NCI-H2107 treated with DMSO at 0.1 percent for 48 hours (cell line): Measurements from ENCODE around the gene NPRL2.

ENCODE experiments used
- DNase-seq: peaks from one replicate; lab custom pipeline; 2025; ENCODE audit not compliant: unreplicated experiment; lab: John Stamatoyannopoulos, UW

NPRL2 gene

GRCh38 chr3:50351323-50351697, 735 bp upstream of the NPRL2 start:
- DNase-seq, result no peak

- no peak for DNase-seq
These were observed 405 bp downstream of the NPRL2 start for GRCh38 chr3:50350213-50350526.

GRCh38 chr3:50347187-50347813, 3.3 kb downstream of the NPRL2 start:
- DNase-seq, result peak; percentile 37

- no peak for DNase-seq
These were observed 4.9 kb downstream of the NPRL2 start, which contains the start of gene ZMYND10 for GRCh38 chr3:50345586-50346234. TSS of gene ZMYND10 (minus strand) at chr3:50345732. CDS start at chr3:50345579, 153 bp downstream.

- DNase-seq, result no peak
These were observed 5.6 kb downstream of the NPRL2 start for GRCh38 chr3:50345008-50345407.

GRCh38 chr3:50342813-50343633, 7.6 kb downstream of the NPRL2 start:
- no peak for DNase-seq

GRCh38 chr3:50341996-50342650, 8.5 kb downstream of the NPRL2 start:
- no peak for DNase-seq

- DNase-seq, result no peak
These were observed 9.0 kb downstream of the NPRL2 start for GRCh38 chr3:50341537-50341936.

GRCh38 chr3:50340448-50341329, 9.9 kb downstream of the NPRL2 start, which contains the start of gene RASSF1:
TSS of gene RASSF1 (minus strand) at chr3:50340836. CDS start at chr3:50340805, 31 bp downstream.
- DNase-seq, result no peak

GRCh38 chr3:50340147-50340447, 10.5 kb downstream of the NPRL2 start:
- no peak for DNase-seq

GRCh38 chr3:50339485-50340146, 11.0 kb downstream of the NPRL2 start:
- DNase-seq, result no peak

- no peak for DNase-seq
These were observed 11.6 kb downstream of the NPRL2 start for GRCh38 chr3:50338965-50339364.

- DNase-seq, result peak; percentile 84
These were observed 13.3 kb downstream of the NPRL2 start for GRCh38 chr3:50337175-50337861.

- no peak for DNase-seq
These were observed 14.0 kb downstream of the NPRL2 start for GRCh38 chr3:50336452-50337174.

GRCh38 chr3:50334339-50335075, 16.1 kb downstream of the NPRL2 start:
- no peak for DNase-seq

GRCh38 chr3:50333744-50334328, 16.7 kb downstream of the NPRL2 start:
- DNase-seq, result no peak

- DNase-seq, result no peak
These were observed 19.1 kb downstream of the NPRL2 start for GRCh38 chr3:50331364-50331907.

GRCh38 chr3:50330330-50330729, 20.2 kb downstream of the NPRL2 start:
- no peak for DNase-seq
